ENCODE data around the gene C2CD2. TPM values are rescaled to one million over a fixed set of nuclear protein-coding genes. Genes with fewer than 3 reads are reported as not detected.

C2CD2 gene
- total and polyA plus RNA-seq, 2 experiments from 2014 or later = 4.5 to 16.2 TPM

DNA sequence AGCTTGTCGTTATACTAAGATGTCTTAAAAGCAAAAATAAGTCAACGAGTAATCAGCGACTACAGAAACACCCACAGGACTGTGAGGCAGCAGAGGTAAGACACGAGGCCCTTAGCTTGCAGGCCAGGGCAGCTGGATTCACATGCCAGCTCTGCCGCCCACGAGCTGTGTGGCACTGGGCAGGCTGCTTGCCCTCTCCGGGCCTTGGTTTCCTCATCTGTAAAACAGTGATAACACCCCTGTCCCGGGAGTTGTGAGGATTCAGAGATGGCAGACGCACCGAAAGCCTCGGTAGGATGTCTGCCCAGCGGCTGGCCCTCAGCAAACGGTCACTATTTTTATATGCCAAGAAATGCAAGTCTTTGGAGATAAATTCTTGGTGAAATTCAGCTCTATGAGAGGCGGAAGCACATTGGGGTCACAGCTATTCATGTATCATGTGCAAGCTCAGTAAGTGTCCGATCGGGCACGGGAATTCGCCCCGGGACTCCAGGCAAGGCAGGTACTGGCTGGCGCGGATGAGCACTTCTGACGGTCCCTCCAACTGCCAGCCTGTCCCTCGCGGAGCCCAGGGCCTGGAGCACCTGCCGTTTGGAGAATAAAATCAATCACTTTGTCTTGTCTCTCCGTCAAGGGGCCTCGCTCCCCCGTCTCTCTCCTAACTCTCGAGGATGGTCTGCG lies 1.1 kb downstream of the C2CD2 start (continued):
- TF ChIP-seq, protein P1, sequence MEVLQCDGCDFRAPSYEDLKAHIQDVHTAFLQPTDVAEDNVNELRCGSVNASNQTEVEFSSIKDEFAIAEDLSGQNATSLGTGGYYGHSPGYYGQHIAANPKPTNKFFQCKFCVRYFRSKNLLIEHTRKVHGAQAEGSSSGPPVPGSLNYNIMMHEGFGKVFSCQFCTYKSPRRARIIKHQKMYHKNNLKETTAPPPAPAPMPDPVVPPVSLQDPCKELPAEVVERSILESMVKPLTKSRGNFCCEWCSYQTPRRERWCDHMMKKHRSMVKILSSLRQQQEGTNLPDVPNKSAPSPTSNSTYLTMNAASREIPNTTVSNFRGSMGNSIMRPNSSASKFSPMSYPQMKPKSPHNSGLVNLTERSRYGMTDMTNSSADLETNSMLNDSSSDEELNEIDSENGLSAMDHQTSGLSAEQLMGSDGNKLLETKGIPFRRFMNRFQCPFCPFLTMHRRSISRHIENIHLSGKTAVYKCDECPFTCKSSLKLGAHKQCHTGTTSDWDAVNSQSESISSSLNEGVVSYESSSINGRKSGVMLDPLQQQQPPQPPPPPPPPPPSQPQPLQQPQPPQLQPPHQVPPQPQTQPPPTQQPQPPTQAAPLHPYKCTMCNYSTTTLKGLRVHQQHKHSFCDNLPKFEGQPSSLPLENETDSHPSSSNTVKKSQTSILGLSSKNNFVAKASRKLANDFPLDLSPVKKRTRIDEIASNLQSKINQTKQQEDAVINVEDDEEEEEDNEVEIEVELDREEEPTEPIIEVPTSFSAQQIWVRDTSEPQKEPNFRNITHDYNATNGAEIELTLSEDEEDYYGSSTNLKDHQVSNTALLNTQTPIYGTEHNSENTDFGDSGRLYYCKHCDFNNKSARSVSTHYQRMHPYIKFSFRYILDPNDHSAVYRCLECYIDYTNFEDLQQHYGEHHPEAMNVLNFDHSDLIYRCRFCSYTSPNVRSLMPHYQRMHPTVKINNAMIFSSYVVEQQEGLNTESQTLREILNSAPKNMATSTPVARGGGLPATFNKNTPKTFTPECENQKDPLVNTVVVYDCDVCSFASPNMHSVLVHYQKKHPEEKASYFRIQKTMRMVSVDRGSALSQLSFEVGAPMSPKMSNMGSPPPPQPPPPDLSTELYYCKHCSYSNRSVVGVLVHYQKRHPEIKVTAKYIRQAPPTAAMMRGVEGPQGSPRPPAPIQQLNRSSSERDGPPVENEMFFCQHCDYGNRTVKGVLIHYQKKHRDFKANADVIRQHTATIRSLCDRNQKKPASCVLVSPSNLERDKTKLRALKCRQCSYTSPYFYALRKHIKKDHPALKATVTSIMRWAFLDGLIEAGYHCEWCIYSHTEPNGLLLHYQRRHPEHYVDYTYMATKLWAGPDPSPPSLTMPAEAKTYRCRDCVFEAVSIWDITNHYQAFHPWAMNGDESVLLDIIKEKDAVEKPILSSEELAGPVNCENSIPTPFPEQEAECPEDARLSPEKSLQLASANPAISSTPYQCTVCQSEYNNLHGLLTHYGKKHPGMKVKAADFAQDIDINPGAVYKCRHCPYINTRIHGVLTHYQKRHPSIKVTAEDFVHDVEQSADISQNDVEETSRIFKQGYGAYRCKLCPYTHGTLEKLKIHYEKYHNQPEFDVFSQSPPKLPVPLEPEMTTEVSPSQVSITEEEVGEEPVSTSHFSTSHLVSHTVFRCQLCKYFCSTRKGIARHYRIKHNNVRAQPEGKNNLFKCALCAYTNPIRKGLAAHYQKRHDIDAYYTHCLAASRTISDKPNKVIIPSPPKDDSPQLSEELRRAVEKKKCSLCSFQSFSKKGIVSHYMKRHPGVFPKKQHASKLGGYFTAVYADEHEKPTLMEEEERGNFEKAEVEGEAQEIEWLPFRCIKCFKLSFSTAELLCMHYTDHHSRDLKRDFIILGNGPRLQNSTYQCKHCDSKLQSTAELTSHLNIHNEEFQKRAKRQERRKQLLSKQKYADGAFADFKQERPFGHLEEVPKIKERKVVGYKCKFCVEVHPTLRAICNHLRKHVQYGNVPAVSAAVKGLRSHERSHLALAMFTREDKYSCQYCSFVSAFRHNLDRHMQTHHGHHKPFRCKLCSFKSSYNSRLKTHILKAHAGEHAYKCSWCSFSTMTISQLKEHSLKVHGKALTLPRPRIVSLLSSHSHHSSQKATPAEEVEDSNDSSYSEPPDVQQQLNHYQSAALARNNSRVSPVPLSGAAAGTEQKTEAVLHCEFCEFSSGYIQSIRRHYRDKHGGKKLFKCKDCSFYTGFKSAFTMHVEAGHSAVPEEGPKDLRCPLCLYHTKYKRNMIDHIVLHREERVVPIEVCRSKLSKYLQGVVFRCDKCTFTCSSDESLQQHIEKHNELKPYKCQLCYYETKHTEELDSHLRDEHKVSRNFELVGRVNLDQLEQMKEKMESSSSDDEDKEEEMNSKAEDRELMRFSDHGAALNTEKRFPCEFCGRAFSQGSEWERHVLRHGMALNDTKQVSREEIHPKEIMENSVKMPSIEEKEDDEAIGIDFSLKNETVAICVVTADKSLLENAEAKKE (CRISPR knock-in tag; IDR thresholded peaks at IDR 0.05) = no peak
- TF ChIP-seq, protein P2, sequence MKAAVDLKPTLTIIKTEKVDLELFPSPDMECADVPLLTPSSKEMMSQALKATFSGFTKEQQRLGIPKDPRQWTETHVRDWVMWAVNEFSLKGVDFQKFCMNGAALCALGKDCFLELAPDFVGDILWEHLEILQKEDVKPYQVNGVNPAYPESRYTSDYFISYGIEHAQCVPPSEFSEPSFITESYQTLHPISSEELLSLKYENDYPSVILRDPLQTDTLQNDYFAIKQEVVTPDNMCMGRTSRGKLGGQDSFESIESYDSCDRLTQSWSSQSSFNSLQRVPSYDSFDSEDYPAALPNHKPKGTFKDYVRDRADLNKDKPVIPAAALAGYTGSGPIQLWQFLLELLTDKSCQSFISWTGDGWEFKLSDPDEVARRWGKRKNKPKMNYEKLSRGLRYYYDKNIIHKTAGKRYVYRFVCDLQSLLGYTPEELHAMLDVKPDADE (IDR thresholded peaks at IDR 0.05) = no peak
- TF ChIP-seq POLR2AphosphoS5 (IDR thresholded peaks at IDR 0.05; ENCODE audit: low read depth) (no peak), ZNF331 (CRISPR knock-in tag; IDR thresholded peaks at IDR 0.05; ENCODE audit: low read depth) (no peak), EZH2 (IDR thresholded peaks at IDR 0.05; ENCODE audit: low read depth, unreplicated experiment) (no peak), STAT1 (IDR thresholded peaks at IDR 0.05; ENCODE audit: unreplicated experiment) (no peak), JUNB (IDR thresholded peaks at IDR 0.05; ENCODE audit: unreplicated experiment) (no peak)
